Measurements from ENCODE around the gene TUBA1B. TPM values are rescaled to one million over a fixed set of nuclear protein-coding genes. Genes with fewer than 3 reads are reported as not detected.

Gene TUBA1B
- total and polyA plus RNA-seq, 7 experiments from 2014 or later = 124 to 1,463 (median 280) TPM

GRCh38 chr12:49094160-49094974 is 36.8 kb downstream of the TUBA1B start, which contains the start of gene DHH:
Gene DHH (minus strand): TSS chr12:49094801. CDS start chr12:49094512, 289 bp downstream.
- Mint-ChIP-seq H3K4me3 (peak within 1 kb of the TSS in 9 of 10 donors; percentile 1 to 76 (median 29)), H3K27me3 (peaks cover 45 to 56% (median 52%) of the 10 kb centered on the region in 5 donors), H3K36me3 (peaks cover 0 to 15% (median 4%) of the 10 kb centered on the region in 5 donors), H3K27ac (peak within 1 kb of the TSS in 2 of 9 donors; percentile 20 to 50), H3K9me3 (peaks cover 0 to 2% (median 0%) of the 10 kb centered on the region in 11 donors), H3K4me1 (peaks cover 22 to 51% (median 43%) of the 10 kb centered on the region in 7 donors)
- peaks cover 31 to 38% of the 10 kb centered on the region in 2 donors for H3K4me1 ChIP-seq (ENCODE audit: control insufficient read depth in 2 of 2, insufficient read depth in 2 of 2, low read length in 2 of 2)
- no peak within 1 kb of the TSS for H3K4me3 ChIP-seq (ENCODE audit: low read length)
- no peak within 1 kb of the TSS for H3K27ac ChIP-seq (ENCODE audit: low read depth, low read length)
- peak in 1 of 9 donors; percentile 13 for DNase-seq
- intact Hi-C loops (cut with micrococcal nuclease) = loop anchor here in 1 of 2 donors (5.0 kb wide), 1 partner anchor 253 kb away; the partner anchor contains the start of gene DNAJC22
- peak; percentile 17 for ATAC-seq
- POLR2A ChIA-PET = interaction anchor here (0.6 to 4.4 kb wide), 3 partner anchors 15 to 242 kb away, joined by 7 to 21 read pairs (median 10); partner anchors contain the start of genes DDX23, LMBR1L and TUBA1B
- peaks cover 0 to 20% (median 12%) of the 10 kb centered on the region in 3 experiments for H3K36me3 ChIP-seq (ENCODE audit: control insufficient read depth in 2 of 3, insufficient read depth in 3 of 3, low read length in 3 of 3)
- CTCF ChIA-PET = interaction anchor here (0.7 to 4.3 kb wide), 7 partner anchors 8 to 170 kb away, joined by 3 to 48 read pairs (median 4); partner anchors contain the start of genes RHEBL1 and TUBA1B
- H3K9me3 ChIP-seq (ENCODE audit: control insufficient read depth in 2 of 3, low read length in 3 of 3) = no peaks in the 10 kb centered on the region
- H3K27me3 ChIP-seq (ENCODE audit: control insufficient read depth in 2 of 2, insufficient read depth in 2 of 2, low read length in 2 of 2) = peaks cover 8 to 30% of the 10 kb centered on the region in 2 donors

GRCh38 chr12:49093792-49094159 is 37.4 kb downstream of the TUBA1B start:
- H3K4me3 ChIP-seq (ENCODE audit: low read length) = no peak overlapping the region
- Mint-ChIP-seq H3K4me1 (peaks cover 22 to 52% (median 47%) of the 10 kb centered on the region in 7 donors), H3K27me3 (peaks cover 48 to 62% (median 57%) of the 10 kb centered on the region in 5 donors), H3K9me3 (peaks cover 0 to 2% (median 0%) of the 10 kb centered on the region in 11 donors), H3K27ac (no peak overlapping the region), H3K4me3 (peak overlapping the region in 6 of 10 donors; percentile 13 to 76 (median 38)), H3K36me3 (peaks cover 0 to 15% (median 4%) of the 10 kb centered on the region in 5 donors)
- ChIA-PET CTCF (interaction anchor here (0.7 to 4.3 kb wide), 3 partner anchors 24 to 170 kb away, joined by 3 to 48 read pairs (median 5); partner anchors contain the start of gene RHEBL1), POLR2A (interaction anchor here (2.5 to 4.4 kb wide), 2 partner anchors 16 to 37 kb away, joined by 10 to 21 read pairs; partner anchors contain the start of genes LMBR1L and TUBA1B)
- no peak for DNase-seq
- no peak for ATAC-seq
- peaks cover 14 to 35% of the 10 kb centered on the region in 2 donors for H3K27me3 ChIP-seq (ENCODE audit: control insufficient read depth in 2 of 2, insufficient read depth in 2 of 2, low read length in 2 of 2)
- H3K27ac ChIP-seq (ENCODE audit: low read depth, low read length) = no peak overlapping the region
- intact Hi-C loops (cut with micrococcal nuclease) = loop anchor here in 1 of 2 donors (5.0 kb wide), 1 partner anchor 254 kb away; the partner anchor contains the start of gene DNAJC22
- H3K9me3 ChIP-seq (ENCODE audit: control insufficient read depth in 2 of 3, low read length in 3 of 3) = no peaks in the 10 kb centered on the region
- peaks cover 31 to 42% of the 10 kb centered on the region in 2 donors for H3K4me1 ChIP-seq (ENCODE audit: control insufficient read depth in 2 of 2, insufficient read depth in 2 of 2, low read length in 2 of 2)
- peaks cover 0 to 15% (median 12%) of the 10 kb centered on the region in 3 experiments for H3K36me3 ChIP-seq (ENCODE audit: control insufficient read depth in 2 of 3, insufficient read depth in 3 of 3, low read length in 3 of 3)

GRCh38 chr12:49092816-49093406 is 38.3 kb downstream of the TUBA1B start:
- peaks cover 50 to 67% (median 64%) of the 10 kb centered on the region in 5 donors for H3K27me3 Mint-ChIP-seq
- no peak overlapping the region for H3K4me3 ChIP-seq (ENCODE audit: low read length)
- H3K9me3 Mint-ChIP-seq = peaks cover 0 to 2% (median 0%) of the 10 kb centered on the region in 11 donors
- ATAC-seq (no peak), DNase-seq (no peak)
- intact Hi-C loops (cut with micrococcal nuclease) = loop anchor here (1.0 to 5.0 kb wide), 3 partner anchors 29 to 254 kb away; partner anchors contain the start of gene DNAJC22 (in 1 of the 2)
- ChIA-PET CTCF (interaction anchor here (0.8 to 4.3 kb wide), 7 partner anchors 12 to 96 kb away, joined by 3 to 48 read pairs (median 6); partner anchors contain the start of gene TUBA1B), POLR2A (interaction anchor here (0.9 to 4.4 kb wide), 4 partner anchors 14 to 38 kb away, joined by 4 to 21 read pairs (median 5); partner anchors contain the start of genes LMBR1L, RHEBL1 and TUBA1B)
- no peak overlapping the region for H3K27ac ChIP-seq (ENCODE audit: low read depth, low read length)
- peak overlapping the region in 3 of 10 donors; percentile 74 to 84 (median 80) for H3K4me3 Mint-ChIP-seq
- no peaks in the 10 kb centered on the region for H3K9me3 ChIP-seq (ENCODE audit: control insufficient read depth in 2 of 3, low read length in 3 of 3)
- H3K27me3 ChIP-seq (ENCODE audit: control insufficient read depth in 2 of 2, insufficient read depth in 2 of 2, low read length in 2 of 2) = peaks cover 19 to 40% of the 10 kb centered on the region in 2 donors
- H3K27ac Mint-ChIP-seq = no peak overlapping the region
- H3K36me3 Mint-ChIP-seq = peaks cover 0 to 15% (median 4%) of the 10 kb centered on the region in 5 donors
- H3K36me3 ChIP-seq (ENCODE audit: control insufficient read depth in 2 of 3, insufficient read depth in 3 of 3, low read length in 3 of 3) = peaks cover 0 to 15% (median 8%) of the 10 kb centered on the region in 3 experiments
- H3K4me1 Mint-ChIP-seq = peaks cover 22 to 60% (median 55%) of the 10 kb centered on the region in 7 donors
- peaks cover 39 to 49% of the 10 kb centered on the region in 2 donors for H3K4me1 ChIP-seq (ENCODE audit: control insufficient read depth in 2 of 2, insufficient read depth in 2 of 2, low read length in 2 of 2)

- peak overlapping the region; percentile 23 for H3K4me3 ChIP-seq (ENCODE audit: low read length)
- ATAC-seq (peak; percentile 50), DNase-seq (peak; percentile 26 to 66 (median 51))
- intact Hi-C loops (cut with micrococcal nuclease) = loop anchor here (1.0 to 5.0 kb wide), 3 partner anchors 28 to 255 kb away; partner anchors contain the start of gene DNAJC22 (in 1 of the 2)
- POLR2A ChIA-PET = interaction anchor here (0.9 to 1.5 kb wide), 3 partner anchors 15 to 22 kb away, joined by 4 to 6 read pairs (median 4); partner anchors contain the start of genes LMBR1L and RHEBL1
- peaks cover 44 to 49% of the 10 kb centered on the region in 2 donors for H3K4me1 ChIP-seq (ENCODE audit: control insufficient read depth in 2 of 2, insufficient read depth in 2 of 2, low read length in 2 of 2)
- H3K27me3 ChIP-seq (ENCODE audit: control insufficient read depth in 2 of 2, insufficient read depth in 2 of 2, low read length in 2 of 2) = peaks cover 19 to 40% of the 10 kb centered on the region in 2 donors
- H3K9me3 ChIP-seq (ENCODE audit: control insufficient read depth in 2 of 3, low read length in 3 of 3) = no peaks in the 10 kb centered on the region
- Mint-ChIP-seq H3K27me3 (peaks cover 50 to 67% (median 64%) of the 10 kb centered on the region in 5 donors), H3K9me3 (peaks cover 0 to 2% (median 0%) of the 10 kb centered on the region in 11 donors), H3K4me3 (peak overlapping the region in 9 of 10 donors; percentile 40 to 84 (median 70)), H3K27ac (peak overlapping the region in 2 of 9 donors; percentile 9 to 48), H3K36me3 (peaks cover 0 to 15% (median 4%) of the 10 kb centered on the region in 5 donors), H3K4me1 (peaks cover 22 to 62% (median 59%) of the 10 kb centered on the region in 7 donors)
- CTCF ChIA-PET = interaction anchor here (0.7 to 4.3 kb wide), 9 partner anchors 11 to 95 kb away, joined by 3 to 48 read pairs (median 4); partner anchors contain the start of gene TUBA1B
- H3K36me3 ChIP-seq (ENCODE audit: control insufficient read depth in 2 of 3, insufficient read depth in 3 of 3, low read length in 3 of 3) = peaks cover 0 to 8% (median 3%) of the 10 kb centered on the region in 3 experiments
- H3K27ac ChIP-seq (ENCODE audit: low read depth, low read length) = no peak overlapping the region
Measured at GRCh38 chr12:49092086-49092815, 38.9 kb downstream of the TUBA1B start.

GRCh38 chr12:49091836-49092085 is 39.4 kb downstream of the TUBA1B start:
- ATAC-seq = no peak
- Histone ChIP-seq H3K27me3 (ENCODE audit: control insufficient read depth in 2 of 2, insufficient read depth in 2 of 2, low read length in 2 of 2) (peaks cover 19 to 40% of the 10 kb centered on the region in 2 donors), H3K4me1 (ENCODE audit: control insufficient read depth in 2 of 2, insufficient read depth in 2 of 2, low read length in 2 of 2) (peaks cover 44 to 49% of the 10 kb centered on the region in 2 donors), H3K9me3 (ENCODE audit: control insufficient read depth in 2 of 3, low read length in 3 of 3) (no peaks in the 10 kb centered on the region), H3K27ac (ENCODE audit: low read depth, low read length) (no peak overlapping the region), H3K4me3 (ENCODE audit: low read length) (peak overlapping the region; percentile 23), H3K36me3 (ENCODE audit: control insufficient read depth in 2 of 3, insufficient read depth in 3 of 3, low read length in 3 of 3) (peaks cover 0 to 3% (median 0%) of the 10 kb centered on the region in 3 experiments)
- Mint-ChIP-seq H3K27me3 (peaks cover 50 to 70% (median 64%) of the 10 kb centered on the region in 5 donors), H3K4me3 (peak overlapping the region in 8 of 10 donors; percentile 4 to 84 (median 76)), H3K9me3 (peaks cover 0 to 2% (median 0%) of the 10 kb centered on the region in 11 donors), H3K27ac (no peak overlapping the region), H3K36me3 (peaks cover 0 to 15% (median 4%) of the 10 kb centered on the region in 5 donors), H3K4me1 (peaks cover 22 to 67% (median 59%) of the 10 kb centered on the region in 7 donors)
- intact Hi-C loops (cut with micrococcal nuclease) = loop anchor here (1.0 to 5.0 kb wide), 3 partner anchors 27 to 256 kb away; partner anchors contain the start of gene DNAJC22 (in 1 of the 2)
- CTCF ChIA-PET = interaction anchor here (0.7 to 4.3 kb wide), 8 partner anchors 11 to 95 kb away, joined by 3 to 48 read pairs (median 5); partner anchors contain the start of gene TUBA1B
- DNase-seq = no peak
- POLR2A ChIA-PET = interaction anchor here (1.0 kb wide), 1 partner anchor 22 kb away, joined by 4 read pairs; the partner anchor contains the start of gene RHEBL1
